GM21423 (cell line): ENCODE data around the gene SFT2D1.
"Not testable (repeated sequence)": the region's sequence is repeated elsewhere in the genome, so short reads cannot be mapped to it uniquely, and the experiment has no call there.

ENCODE experiments used
- ATAC-seq: cut with Tn5 transposase; IDR thresholded peaks from one replicate; pipeline ENCODE4 v1.9.1; 2021; ENCODE audit warnings: mild to moderate bottlenecking, moderate library complexity; ENCODE audit not compliant: unreplicated experiment

The SFT2D1 gene

DNA sequence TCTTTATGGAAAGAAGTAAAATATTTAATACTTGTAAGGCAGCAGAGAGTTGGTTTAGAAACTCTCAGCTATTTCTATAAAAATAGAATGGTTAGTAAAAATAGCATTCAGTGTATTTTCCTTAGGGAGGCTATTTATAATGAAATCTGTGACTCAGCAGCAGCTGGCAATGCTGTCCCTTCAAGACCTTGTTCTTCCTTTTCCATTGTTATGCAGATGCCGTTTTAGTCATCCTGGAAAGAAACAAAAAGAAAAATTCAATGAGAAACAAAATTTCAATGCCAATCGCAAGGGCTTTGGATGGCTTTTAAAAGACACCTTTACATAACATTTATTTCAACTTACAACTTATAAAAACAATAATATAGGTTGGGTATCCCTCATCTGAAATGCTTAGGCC is 22.9 kb upstream of the SFT2D1 start:
- ATAC-seq, result no peak

DNA sequence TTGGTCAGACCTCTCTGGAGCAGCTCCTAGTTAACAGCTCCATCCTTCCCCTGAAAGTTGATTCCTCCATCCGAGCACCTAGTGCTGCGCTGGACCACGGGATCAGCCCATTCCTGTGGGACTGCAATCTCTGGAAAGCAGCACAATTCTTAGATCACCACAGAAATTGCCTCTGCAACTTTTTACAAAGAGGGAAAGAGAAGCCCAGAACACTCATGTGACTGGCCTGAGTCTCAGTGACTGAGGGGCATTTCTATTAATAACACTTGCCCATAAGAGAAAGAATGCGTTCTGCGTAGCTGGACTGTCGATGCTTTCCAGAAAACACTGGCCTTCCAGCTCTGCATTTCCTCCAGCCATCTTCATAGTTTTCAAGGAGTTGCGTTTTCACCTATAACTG is 22.1 kb upstream of the SFT2D1 start:
- no peak for ATAC-seq

DNA sequence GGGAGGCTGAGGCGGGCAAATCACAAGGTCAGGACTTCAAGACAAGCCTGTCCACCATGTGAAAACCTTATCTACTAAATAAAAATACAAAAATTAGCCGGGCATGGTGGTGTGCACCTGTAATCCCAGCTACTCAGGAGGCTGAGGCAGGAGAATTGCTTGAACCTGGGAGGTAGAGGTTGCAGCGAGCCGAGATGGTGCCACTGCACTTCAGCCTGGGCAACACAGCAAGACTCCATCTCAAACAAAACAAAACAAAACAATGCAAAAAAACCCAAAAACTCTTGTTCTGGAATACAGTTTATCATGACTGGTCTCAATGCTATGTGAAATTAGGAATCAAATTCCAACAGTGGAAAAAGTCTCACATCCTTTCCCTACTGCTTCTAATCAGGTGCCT is 20.1 kb upstream of the SFT2D1 start:
- ATAC-seq, result not testable (repeated sequence)

DNA sequence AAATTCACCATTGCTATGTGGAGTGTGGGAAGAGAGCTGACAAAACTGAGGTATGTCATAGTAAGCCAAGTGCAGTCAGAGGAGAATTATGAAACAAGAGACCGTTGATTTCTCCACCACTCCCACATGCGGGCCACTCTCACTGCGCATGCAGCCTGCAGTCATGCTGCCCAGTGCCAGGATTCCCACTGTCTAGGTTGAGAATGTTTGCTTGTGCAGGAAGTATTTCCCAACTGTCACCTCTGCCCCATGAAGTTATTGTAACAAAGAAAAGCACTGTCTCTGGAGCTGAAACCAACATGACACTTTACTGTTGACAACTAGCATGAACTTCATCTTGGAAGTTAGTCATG is 18.7 kb upstream of the SFT2D1 start:
- no peak for ATAC-seq

DNA sequence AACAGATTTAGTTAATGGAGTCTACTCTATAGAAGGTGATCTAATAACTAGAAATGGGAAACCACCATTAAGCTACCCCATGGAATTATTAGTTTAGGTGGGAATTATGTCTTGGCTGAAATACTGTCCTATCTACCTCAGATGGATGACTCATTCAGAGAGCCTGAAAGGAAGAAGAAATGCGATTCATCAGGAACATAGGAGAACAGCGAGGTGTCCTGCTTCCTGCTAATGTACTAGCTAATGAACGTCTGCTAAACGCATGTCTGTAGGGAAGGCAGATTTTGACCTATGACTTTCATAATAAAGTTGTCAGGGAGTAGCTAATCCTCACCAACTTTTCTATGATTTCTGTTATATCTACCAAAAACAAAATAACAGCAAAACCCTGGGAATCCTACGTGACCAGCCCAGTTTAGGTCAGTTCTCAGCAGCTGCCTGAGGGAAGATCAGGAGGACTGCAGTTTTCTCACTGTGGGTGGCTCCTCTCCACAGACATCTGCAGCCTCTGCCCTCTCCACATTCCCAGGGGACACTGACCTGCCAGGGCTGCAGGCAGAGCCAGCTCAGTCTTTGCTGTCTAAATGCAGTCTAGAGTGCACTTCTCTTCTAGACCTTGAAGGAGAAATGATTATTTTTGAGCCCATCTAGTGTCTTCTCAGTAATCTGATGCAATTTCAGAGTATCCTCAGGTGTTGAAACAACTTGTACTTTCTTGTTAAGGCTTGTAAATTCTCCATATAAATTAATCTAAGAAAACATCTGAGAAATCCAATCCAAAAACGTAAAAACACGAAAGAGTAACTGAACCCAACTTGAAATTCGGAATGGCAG is 18.1 kb upstream of the SFT2D1 start:
- no peak for ATAC-seq

DNA sequence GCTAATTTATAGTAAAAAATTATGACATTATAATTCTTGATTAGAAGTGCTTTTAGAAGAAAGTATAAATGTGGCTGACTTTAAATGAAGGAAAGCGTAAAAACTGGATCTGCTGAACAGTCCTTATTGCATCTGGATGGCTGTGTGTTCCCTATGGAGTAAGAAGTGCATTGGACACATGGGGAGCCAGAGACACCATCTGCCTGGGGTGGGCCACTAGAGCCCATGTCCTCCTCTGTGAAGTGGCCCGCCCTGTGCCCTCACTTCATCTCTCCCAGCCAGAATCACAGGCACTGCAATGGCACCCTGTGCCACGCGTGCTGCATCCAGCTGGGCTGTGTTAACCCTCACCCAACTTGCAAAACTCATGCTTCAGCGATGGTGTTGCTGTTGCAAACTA is 13.2 kb upstream of the SFT2D1 start:
- no peak for ATAC-seq

DNA sequence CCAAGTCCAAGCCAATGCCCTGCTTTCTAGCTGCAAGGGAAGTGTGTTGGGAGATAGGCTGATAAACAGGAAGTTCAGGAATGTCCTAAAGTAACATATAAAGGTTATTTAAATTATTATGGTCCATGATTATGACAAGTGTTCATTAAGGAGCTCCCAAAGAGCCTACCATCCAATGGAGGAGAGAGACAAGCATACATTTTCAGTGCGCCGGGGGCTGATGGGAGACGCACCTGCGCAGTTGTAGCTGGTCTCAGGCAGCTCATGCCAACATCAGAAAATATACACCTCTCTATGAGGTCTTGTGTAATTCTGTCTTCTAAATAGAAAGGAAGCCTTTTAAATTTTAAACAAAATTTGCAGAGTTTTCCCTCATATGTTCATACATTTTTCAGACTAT is 12.6 kb upstream of the SFT2D1 start:
- ATAC-seq, result no peak

DNA sequence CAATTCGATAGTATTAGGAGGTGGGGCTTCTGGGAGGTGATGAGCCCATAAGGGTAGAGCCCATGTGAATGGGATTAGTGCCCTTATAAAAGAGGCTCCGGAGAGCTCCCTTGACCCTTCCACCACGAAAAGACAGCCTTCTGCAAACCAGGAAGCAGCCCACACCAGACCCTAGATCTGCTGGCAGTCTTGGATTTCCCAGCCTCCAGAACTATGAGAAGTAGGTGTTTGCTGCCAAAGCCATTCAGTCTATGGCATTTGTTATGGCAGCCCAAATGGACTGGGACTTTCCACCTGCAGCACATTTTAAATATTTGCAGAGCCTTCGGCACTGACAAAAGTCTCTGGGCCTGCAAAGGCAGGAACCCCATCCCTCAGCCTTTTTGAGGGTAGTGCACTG is 11.8 kb upstream of the SFT2D1 start:
- no peak for ATAC-seq

DNA sequence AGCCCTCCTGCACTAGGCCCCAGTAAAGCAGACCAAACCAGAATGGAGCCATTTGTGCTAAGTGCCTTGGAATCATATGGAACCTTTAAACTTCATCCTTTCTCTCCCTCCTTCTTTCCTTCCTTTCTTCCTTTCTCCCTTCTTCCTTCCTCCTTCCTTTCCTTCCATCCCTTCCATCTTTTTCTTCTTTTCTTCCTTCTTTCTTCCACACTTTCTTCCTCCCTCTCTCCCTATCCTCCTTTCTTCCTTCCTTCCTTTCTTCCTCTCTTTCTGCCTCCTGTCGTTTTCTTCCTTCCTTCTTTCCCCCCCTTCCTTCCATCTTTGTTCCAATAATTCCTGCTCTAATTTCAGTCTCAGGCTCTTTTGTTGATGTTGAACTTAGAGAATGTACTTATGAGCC is 11.2 kb upstream of the SFT2D1 start:
- no peak for ATAC-seq

DNA sequence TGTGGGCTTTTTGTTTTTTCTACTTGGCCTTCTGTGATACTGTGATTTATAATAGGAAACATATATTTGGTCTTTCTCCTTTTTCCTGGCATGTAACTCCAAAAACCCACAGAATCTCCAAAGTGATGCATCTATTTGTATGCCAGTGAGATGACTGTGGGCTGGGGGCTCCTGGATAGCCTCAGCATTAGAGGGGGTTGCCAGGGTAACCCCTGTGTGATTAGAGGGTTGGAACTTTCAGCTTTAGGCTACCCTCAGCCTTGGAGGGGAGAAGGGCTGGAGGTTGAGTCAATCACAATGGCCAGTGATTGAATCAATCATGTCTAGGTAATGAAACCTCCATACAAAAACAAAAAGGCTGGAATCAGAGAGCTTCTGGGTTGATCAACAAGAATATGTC is 10.6 kb upstream of the SFT2D1 start:
- ATAC-seq, result no peak

DNA sequence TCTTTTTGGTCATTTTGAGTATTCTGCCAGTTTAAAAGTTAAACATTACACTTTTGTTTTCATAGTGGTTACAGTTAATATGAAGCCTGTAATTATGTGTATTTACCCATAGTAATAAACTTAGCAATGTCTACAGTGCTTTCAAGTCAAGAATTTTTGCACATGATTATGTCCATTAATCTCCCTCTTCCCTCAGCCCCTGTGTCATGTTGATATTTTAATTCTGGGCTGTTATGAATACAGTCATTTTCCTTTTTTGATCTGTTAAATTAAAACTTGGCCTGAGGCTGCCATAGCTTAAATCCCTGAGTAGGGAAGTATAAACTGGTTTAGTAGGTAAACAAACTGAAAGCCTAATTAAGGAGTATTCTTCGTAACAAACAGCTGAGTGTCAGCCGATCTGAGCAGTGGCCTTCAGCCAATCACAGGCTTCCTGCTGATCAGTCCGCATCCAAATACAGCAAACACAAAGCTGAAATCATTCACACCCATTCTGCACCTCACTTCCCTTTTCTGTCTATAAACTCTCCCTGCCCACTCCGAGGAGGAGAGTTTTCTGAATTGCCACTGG is 9.5 kb upstream of the SFT2D1 start:
- peak; percentile 98 for ATAC-seq

DNA sequence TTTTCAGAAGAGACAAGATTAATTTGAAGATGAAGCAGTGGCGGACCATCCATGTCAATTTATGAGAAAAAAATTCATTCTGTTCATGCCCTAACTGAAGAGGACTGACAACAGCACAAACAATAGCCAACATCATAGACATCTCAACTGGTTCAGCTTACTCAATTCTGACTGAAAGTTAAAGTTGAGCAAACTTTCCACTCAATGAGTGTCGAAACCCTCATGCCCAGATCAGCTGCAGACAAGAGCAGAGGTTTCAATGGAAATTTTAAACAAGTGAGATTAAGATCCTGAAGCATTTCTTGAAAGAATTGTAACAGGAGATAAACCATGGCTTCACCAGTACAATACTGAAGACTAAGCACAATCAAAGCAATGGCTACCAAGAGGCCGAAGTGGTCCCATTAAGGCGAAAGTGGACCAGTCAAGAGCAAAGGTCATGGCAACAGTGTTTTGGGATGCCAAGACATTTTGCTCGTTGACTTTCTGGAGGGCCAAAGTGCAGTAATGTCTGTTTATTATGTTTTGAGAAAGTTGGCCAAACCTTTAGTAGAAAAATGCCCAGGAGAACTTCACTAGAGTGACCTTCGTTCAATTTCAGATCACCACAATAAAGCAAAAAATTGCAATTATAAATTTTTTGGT is 6.1 kb upstream of the SFT2D1 start:
- no peak for ATAC-seq

DNA sequence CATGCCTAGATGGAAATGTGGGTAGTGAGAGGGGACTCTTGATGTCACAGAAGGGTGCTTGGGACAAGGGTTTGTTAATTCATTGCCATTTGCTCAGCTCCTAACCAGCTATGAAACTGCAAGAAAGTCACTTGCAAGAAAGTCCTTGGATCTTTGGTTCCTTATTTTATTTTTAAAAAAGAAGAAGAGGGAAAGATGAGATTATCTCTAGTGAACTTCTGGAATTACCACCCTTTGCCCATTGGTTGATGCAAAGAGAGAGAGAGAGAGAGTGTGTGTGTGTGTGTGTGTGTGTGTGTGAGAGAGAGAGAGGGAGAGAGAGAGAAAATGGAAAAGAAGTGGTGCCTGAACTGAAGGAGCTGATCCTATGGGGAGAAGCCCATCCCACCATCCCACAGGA is 4.6 kb upstream of the SFT2D1 start:
- no peak for ATAC-seq

DNA sequence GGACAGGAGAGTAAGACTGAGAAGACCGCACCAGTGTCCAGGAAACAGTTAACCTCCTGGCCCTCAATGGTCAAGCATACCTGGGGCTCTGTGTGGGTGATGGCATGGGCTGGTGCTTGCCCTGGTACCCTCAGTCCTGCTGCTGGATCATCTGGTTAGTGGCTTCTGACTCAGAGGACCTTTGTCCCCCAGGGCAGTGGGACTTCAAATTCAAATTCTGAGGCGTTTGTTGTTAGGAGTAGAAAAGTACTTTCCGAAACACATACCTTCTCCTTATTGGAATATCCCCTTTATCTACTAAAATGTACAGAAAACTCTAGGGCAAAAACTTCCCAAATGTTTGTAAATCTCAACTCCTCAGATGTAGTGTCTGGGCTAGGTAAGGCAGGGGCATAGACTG is 4.1 kb upstream of the SFT2D1 start:
- ATAC-seq, result no peak

DNA sequence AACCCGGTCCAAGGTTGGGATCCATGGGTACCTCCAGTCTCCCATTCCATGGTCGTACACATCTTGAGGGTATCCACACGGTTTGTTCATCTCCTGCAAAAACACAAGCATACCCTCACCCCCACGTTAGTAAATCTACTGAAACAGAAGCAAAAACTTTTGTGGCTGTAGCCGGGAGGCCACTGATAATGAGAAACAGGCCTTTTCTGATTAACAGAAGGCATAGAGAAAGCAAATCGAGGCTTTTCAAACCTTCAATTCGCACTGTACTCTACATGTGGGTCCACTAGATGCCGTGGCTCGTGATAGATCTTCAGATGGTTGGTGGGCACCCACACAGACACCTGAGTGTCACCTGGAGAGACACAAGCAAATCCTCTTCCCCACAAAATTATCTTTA is 3.3 kb upstream of the SFT2D1 start:
- not testable (repeated sequence) for ATAC-seq

DNA sequence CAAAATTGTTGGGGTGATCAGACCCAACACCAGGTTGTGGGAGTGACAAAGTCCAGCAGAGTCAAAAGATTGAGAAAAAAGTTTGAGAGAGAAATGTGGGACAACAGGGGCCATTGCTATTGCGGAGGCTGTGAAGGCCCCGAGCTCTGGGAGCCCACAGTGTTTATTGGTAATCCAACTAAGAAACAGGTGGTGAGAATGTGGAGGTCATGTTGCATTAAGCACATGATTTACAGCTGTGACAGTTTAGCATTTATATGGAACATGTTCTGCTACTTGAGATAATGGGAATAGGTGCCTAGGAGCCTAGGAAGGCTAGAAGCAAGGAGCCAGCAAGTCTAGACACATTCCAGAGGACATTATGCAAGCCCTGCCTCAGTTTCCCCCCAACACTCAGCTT is 2.6 kb upstream of the SFT2D1 start:
- ATAC-seq, result not testable (repeated sequence)

DNA sequence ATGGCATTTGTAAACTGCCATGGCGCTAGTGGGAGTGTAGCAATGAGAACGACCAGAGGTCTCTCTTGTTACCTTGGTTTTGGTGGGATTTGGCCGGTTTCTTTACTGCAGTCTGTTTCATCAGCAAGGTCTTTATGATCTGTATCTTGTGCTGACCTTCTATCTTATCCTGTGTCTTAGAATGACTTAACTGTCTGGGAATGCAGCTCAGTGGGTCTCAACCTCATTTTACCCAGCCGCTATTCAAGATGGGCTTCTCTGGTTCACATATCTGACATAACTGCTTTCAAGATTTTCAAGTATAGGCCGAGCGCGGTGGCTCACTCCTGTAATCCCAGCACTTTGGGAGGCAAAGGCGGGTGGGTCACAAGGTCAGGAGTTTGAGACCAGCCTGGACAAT is 1.9 kb upstream of the SFT2D1 start:
- ATAC-seq, result no peak

DNA sequence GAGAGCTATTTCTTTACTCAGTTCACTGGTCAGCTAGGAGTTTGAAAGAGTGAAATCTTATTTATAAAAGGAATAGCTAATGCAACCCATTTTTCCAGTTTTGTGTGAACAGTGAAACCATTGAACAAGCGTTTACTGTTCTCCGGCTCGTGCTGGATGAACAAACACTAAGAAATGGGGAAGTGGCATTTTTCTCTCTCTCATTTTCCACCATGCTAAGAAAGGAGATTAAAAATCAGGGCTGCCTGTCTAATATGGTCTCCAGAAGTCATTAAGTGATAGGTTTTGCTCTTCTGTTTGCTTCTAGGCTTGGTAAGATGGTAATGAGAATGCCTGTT is 774 bp upstream of the SFT2D1 start:
- peak; percentile 26 for ATAC-seq

DNA sequence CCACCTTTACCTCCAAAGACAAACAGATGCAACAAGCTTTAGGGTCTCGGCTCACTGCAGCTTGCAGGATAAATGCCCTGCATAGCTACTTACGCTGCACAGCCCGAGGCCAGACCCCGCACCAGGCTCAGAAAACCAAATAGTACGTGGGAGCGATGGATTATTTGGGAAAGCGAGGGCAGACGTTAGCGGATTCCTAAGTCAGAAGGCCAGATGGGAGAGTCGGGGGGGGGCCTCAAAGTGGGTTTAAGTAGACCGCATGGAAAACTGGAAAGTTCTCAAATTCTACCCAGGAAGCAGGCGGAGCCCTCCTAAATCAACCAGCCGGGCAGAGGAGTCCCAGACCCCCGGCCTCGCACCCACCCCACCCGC is 382 bp downstream of the SFT2D1 start:
- ATAC-seq, result no peak

DNA sequence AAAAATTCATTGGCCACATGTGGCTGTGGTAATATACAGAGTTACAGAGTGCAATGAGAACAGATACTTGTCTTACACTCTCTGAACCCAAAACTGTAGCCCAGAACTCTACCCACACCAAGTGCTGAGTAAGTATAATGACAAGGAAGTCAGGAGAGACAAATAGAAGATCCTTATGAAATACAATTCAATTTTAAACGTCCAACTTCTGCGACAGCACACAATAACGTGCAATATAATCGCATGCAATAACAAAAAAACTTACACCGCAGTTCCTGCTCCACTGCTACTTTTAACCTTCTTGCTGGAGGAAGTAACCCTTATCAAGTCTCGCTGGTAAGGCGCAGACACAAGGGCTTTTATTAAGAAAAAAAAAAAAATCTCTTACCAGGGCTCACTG is 881 bp downstream of the SFT2D1 start:
- ATAC-seq, result no peak

DNA sequence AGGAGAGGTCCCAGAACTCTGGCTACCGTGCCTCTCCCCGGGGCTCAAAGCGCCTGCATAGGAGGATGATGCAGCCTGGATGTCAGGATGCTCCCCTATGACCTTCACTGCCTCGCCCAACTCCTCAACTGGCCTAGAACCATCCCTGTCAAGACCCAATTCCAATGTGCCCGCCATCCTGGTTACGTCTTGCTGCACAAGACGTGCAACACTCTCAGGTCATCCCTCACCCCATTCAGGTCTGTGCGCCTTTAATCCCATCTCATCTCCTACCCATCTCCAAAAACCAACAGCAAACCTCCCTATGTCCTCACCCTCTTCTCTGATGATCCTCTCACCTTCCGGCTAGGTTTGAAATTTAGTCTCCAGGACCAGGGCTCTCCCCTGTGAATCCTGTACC is 3.5 kb downstream of the SFT2D1 start:
- ATAC-seq, result no peak

DNA sequence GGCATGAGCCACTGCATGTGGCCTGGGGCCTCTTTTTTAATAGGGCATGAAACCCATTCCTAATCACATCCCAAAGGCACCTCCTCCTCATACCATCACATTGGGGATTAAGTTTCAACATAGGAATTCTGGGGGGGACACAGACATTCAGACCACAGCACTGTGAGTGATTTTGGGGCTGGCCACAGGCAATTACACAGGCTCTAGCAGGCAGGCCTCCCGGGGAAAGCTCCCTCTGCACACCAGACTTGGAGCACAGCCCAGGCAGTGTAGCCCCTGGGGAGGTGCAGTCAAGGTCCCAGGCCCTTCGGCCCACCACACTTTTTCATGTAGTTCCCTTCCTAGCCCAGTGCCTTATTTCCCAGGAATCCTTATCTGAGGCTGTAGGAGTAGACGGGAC is 5.5 kb downstream of the SFT2D1 start:
- ATAC-seq, result no peak
